ENCODE data around the gene C4orf51.

- TF ChIP-seq, protein P1, sequence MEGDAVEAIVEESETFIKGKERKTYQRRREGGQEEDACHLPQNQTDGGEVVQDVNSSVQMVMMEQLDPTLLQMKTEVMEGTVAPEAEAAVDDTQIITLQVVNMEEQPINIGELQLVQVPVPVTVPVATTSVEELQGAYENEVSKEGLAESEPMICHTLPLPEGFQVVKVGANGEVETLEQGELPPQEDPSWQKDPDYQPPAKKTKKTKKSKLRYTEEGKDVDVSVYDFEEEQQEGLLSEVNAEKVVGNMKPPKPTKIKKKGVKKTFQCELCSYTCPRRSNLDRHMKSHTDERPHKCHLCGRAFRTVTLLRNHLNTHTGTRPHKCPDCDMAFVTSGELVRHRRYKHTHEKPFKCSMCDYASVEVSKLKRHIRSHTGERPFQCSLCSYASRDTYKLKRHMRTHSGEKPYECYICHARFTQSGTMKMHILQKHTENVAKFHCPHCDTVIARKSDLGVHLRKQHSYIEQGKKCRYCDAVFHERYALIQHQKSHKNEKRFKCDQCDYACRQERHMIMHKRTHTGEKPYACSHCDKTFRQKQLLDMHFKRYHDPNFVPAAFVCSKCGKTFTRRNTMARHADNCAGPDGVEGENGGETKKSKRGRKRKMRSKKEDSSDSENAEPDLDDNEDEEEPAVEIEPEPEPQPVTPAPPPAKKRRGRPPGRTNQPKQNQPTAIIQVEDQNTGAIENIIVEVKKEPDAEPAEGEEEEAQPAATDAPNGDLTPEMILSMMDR (IDR thresholded peaks at IDR 0.05) = no peak
- TF ChIP-seq POLR2A (IDR thresholded peaks at IDR 0.05) (no peak), POLR2AphosphoS5 (IDR thresholded peaks at IDR 0.05) (no peak), EP300 (IDR thresholded peaks at IDR 0.05) (no peak)
These were observed 40.0 kb downstream of the C4orf51 start for GRCh38 chr4:145719752-145720624.
